HG02938 (cell line): ENCODE results near the gene LEMD1.

Source experiments
- ATAC-seq: cut with Tn5 transposase; IDR thresholded peaks from one replicate; pipeline ENCODE4 v1.9.1; 2021; ENCODE audit warnings: mild to moderate bottlenecking, moderate library complexity; ENCODE audit not compliant: unreplicated experiment

The LEMD1 gene

GRCh38 chr1:205356440-205357139 is 65.3 kb downstream of the LEMD1 start, which contains the start of gene KLHDC8A:
KLHDC8A (minus strand) TSS chr1:205356922; CDS start chr1:205343604, 13,318 bp downstream.
- ATAC-seq = no peak

GRCh38 chr1:205355075-205355453 is 66.8 kb downstream of the LEMD1 start:
- ATAC-seq = no peak

GRCh38 chr1:205354259-205355074 is 67.4 kb downstream of the LEMD1 start:
- ATAC-seq = no peak

GRCh38 chr1:205353612-205354011 is 68.2 kb downstream of the LEMD1 start:
- no peak for ATAC-seq

- no peak for ATAC-seq
Observed at GRCh38 chr1:205353191-205353590, 68.7 kb downstream of the LEMD1 start.

- no peak for ATAC-seq
Observed at GRCh38 chr1:205351984-205352713, 69.7 kb downstream of the LEMD1 start.

- ATAC-seq = no peak
Observed at GRCh38 chr1:205350691-205351141, 71.1 kb downstream of the LEMD1 start.

- no peak for ATAC-seq
Observed at GRCh38 chr1:205350124-205350523, 71.7 kb downstream of the LEMD1 start.

GRCh38 chr1:205348554-205349487 is 73.0 kb downstream of the LEMD1 start:
- ATAC-seq = no peak

- ATAC-seq = no peak
Observed at GRCh38 chr1:205346956-205347574, 74.8 kb downstream of the LEMD1 start.

- no peak for ATAC-seq
Observed at GRCh38 chr1:205345761-205346160, 76.1 kb downstream of the LEMD1 start.

GRCh38 chr1:205344066-205344928 is 77.6 kb downstream of the LEMD1 start:
- no peak for ATAC-seq

- no peak for ATAC-seq
Observed at GRCh38 chr1:205343431-205344065, 78.3 kb downstream of the LEMD1 start.

- no peak for ATAC-seq
Observed at GRCh38 chr1:205342986-205343385, 78.9 kb downstream of the LEMD1 start.

- ATAC-seq = no peak
Observed at GRCh38 chr1:205340676-205341075, 81.2 kb downstream of the LEMD1 start.

GRCh38 chr1:205339717-205340116 is 82.1 kb downstream of the LEMD1 start:
- peak; percentile 83 for ATAC-seq

- ATAC-seq = no peak
Observed at GRCh38 chr1:205339197-205339702, 82.6 kb downstream of the LEMD1 start.

- no peak for ATAC-seq
Observed at GRCh38 chr1:205338011-205338410, 83.8 kb downstream of the LEMD1 start.
